SK-N-MC (cell line): ENCODE measurements around the gene ULK4.
"Not testable (repeated sequence)": the region's sequence is repeated elsewhere in the genome, so short reads cannot be mapped to it uniquely, and the experiment has no call there.

Source experiments
- EZH2 ChIP-seq: fragments of 200-600 bp; sonication (generic); IDR thresholded peaks from one replicate; pipeline ENCODE4 v1.6.1; 2017; ENCODE audit warnings: antibody characterized with exemption
- POLR2AphosphoS5 ChIP-seq: IDR thresholded peaks from 2 replicates; pipeline ENCODE4 v1.6.1; 2012; ENCODE audit warnings: mild to moderate bottlenecking, low read depth, low read length, borderline replicate concordance

- TF ChIP-seq POLR2AphosphoS5, EZH2: not testable (repeated sequence)
These were observed 266.1 kb downstream of the ULK4 start for GRCh38 chr3:41695806-41696205.
